H1 (cell line): ENCODE results near the gene BMERB1.

Experiments
- EZH2 ChIP-seq: fragments of 200-600 bp; sonication (generic); IDR thresholded peaks from 2 replicates; pipeline ENCODE4 v1.7.1; 2012; ENCODE audit warnings: low read depth, mild to moderate bottlenecking, moderate library complexity, low read length, inconsistent platforms; ENCODE audit not compliant: severe bottlenecking
- POLR2A ChIP-seq, 2 experiments: IDR thresholded peaks; 1 replicate in 1 of 2; 2 replicates in 1 of 2; pipeline ENCODE4 v1.6.1; 2011; ENCODE audit warnings: low read depth in 2 of 2, low read length in 2 of 2, mild to moderate bottlenecking in 2 of 2; ENCODE audit errors: control extremely low read depth in 1 of 2
- RAD21 ChIP-seq, 2 experiments: IDR thresholded peaks in 1 of 2; conservative IDR thresholded peaks in 1 of 2; 2 replicates each; pipeline ENCODE4 v1.6.1; 2011; ENCODE audit warnings: low read depth in 2 of 2, low read length in 2 of 2, improper control_type of control experiment in 1 of 2, inconsistent platforms in 1 of 2, mild to moderate bottlenecking in 1 of 2, moderate library complexity in 1 of 2
- RBBP5 ChIP-seq: IDR thresholded peaks from 2 replicates; pipeline ENCODE4 v1.7.1; 2012; ENCODE audit warnings: low read depth, mild to moderate bottlenecking, inconsistent platforms, low read length, moderate library complexity, borderline replicate concordance
- TBP ChIP-seq: IDR thresholded peaks from 2 replicates; pipeline ENCODE4 v1.6.1; 2011; ENCODE audit warnings: low read depth, low read length, improper control_type of control experiment
- TF ChIP-seq, protein P1 (sequence below), 3 experiments: IDR thresholded peaks; 1 replicate in 2 of 3; 2 replicates in 1 of 3; pipeline versions ENCODE4 v1.5.1 to v1.6.1; 2011; ENCODE audit warnings: low read length in 3 of 3, mild to moderate bottlenecking in 3 of 3, inconsistent platforms in 2 of 3, low read depth in 1 of 3, moderate library complexity in 1 of 3; ENCODE audit not compliant: insufficient read depth in 1 of 3; ENCODE audit errors: control extremely low read depth in 1 of 3

DNA sequence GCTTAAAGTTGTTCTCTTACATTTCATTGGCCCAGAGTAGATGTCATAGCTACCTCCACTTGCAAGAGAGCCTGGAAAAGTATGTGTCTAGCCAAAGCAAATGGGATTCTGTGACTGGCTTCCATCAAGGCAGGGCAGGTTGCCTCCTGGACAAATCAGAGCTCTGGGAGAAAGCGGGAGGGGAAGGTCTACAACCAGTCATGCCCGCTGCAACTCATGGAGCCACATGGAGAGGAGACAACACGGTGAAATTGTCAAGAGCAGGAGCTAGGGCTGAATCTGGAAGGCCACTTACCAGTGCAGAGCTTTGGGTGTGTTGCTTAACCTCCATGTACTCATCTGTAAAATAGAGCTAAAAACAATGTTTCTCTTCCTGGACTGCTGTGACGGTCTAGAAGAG lies 124.8 kb downstream of the BMERB1 start:
- TF ChIP-seq RAD21 (IDR thresholded peaks at IDR 0.05 in 1 of 2, conservative IDR thresholded peaks at IDR 0.05 in 1 of 2; ENCODE audit: low read depth in 2 of 2, low read length in 2 of 2) (no peak), RBBP5 (no peak), EZH2 (no peak), TBP (no peak), POLR2A (IDR thresholded peaks at IDR 0.05; ENCODE audit: control extremely low read depth in 1 of 2, low read depth in 2 of 2, low read length in 2 of 2) (no peak)
- TF ChIP-seq, protein P1, sequence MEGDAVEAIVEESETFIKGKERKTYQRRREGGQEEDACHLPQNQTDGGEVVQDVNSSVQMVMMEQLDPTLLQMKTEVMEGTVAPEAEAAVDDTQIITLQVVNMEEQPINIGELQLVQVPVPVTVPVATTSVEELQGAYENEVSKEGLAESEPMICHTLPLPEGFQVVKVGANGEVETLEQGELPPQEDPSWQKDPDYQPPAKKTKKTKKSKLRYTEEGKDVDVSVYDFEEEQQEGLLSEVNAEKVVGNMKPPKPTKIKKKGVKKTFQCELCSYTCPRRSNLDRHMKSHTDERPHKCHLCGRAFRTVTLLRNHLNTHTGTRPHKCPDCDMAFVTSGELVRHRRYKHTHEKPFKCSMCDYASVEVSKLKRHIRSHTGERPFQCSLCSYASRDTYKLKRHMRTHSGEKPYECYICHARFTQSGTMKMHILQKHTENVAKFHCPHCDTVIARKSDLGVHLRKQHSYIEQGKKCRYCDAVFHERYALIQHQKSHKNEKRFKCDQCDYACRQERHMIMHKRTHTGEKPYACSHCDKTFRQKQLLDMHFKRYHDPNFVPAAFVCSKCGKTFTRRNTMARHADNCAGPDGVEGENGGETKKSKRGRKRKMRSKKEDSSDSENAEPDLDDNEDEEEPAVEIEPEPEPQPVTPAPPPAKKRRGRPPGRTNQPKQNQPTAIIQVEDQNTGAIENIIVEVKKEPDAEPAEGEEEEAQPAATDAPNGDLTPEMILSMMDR (IDR thresholded peaks at IDR 0.05; ENCODE audit: control extremely low read depth in 1 of 3, insufficient read depth in 1 of 3, low read depth in 1 of 3, low read length in 3 of 3), result no peak
